Mesendoderm (in vitro differentiated cells): ENCODE measurements around the gene PRKAR2B.

Source experiments
- DNase-seq: peaks from one replicate; pipeline ENCODE4 v3.0.0; 2013
- H2AK5ac ChIP-seq: 2 replicates; pipeline ENCODE4 v1.6.1; 2013; ENCODE audit warnings: low read length, inconsistent platforms
- H2BK120ac ChIP-seq: 2 replicates; pipeline ENCODE4 v1.6.1; 2013; ENCODE audit warnings: low read depth, mild to moderate bottlenecking, low read length, moderate library complexity, mixed read lengths
- H2BK15ac ChIP-seq: replicated peaks from 2 replicates; pipeline ENCODE4 v1.6.1; 2013; ENCODE audit warnings: low read depth, mild to moderate bottlenecking, moderate library complexity
- H2BK5ac ChIP-seq: 2 replicates; pipeline ENCODE4 v1.6.1; 2013; ENCODE audit warnings: low read length, inconsistent platforms
- H3K18ac ChIP-seq: 2 replicates; pipeline ENCODE4 v1.6.1; 2013; ENCODE audit warnings: mild to moderate bottlenecking, low read length, mixed read lengths
- H3K23ac ChIP-seq: one replicate; pipeline ENCODE4 v1.6.1; 2013; ENCODE audit warnings: low read length
- H3K27ac ChIP-seq: 2 replicates; pipeline ENCODE4 v1.5.1; 2013; ENCODE audit warnings: low read depth, mild to moderate bottlenecking, inconsistent platforms, low read length, moderate library complexity
- H3K27me3 ChIP-seq: 2 replicates; pipeline ENCODE4 v1.6.1; 2013; ENCODE audit warnings: low read length, control low read depth, mild to moderate bottlenecking, inconsistent platforms; ENCODE audit not compliant: insufficient read depth, poor library complexity
- H3K36me3 ChIP-seq: 2 replicates; pipeline ENCODE4 v1.6.1; 2013; ENCODE audit warnings: low read length, inconsistent platforms; ENCODE audit not compliant: control insufficient read depth, insufficient read depth
- H3K4ac ChIP-seq: one replicate; pipeline ENCODE4 v1.6.1; 2013; ENCODE audit warnings: low read depth, mild to moderate bottlenecking, low read length, moderate library complexity
- H3K4me1 ChIP-seq: 2 replicates; pipeline ENCODE4 v1.6.1; 2013; ENCODE audit warnings: low read depth, low read length, inconsistent platforms; ENCODE audit not compliant: control insufficient read depth
- H3K4me2 ChIP-seq: 2 replicates; pipeline ENCODE4 v1.6.1; 2013; ENCODE audit warnings: low read length
- H3K4me3 ChIP-seq: 2 replicates; pipeline ENCODE4 v1.5.1; 2013; ENCODE audit warnings: mild to moderate bottlenecking, low read length
- H3K56ac ChIP-seq: one replicate; pipeline ENCODE4 v1.6.1; 2013; ENCODE audit warnings: low read length
- H3K79me1 ChIP-seq: 2 replicates; pipeline ENCODE4 v1.6.1; 2013; ENCODE audit warnings: low read length, inconsistent platforms
- H3K79me2 ChIP-seq: 2 replicates; pipeline ENCODE4 v1.6.1; 2013; ENCODE audit warnings: mild to moderate bottlenecking, low read length; ENCODE audit not compliant: control insufficient read depth, insufficient read depth
- H3K9ac ChIP-seq: 2 replicates; pipeline ENCODE4 v1.6.1; 2013; ENCODE audit warnings: low read length, inconsistent platforms
- H4K5ac ChIP-seq: one replicate; pipeline ENCODE4 v1.6.1; 2013; ENCODE audit warnings: low read length
- H4K8ac ChIP-seq: one replicate; pipeline ENCODE4 v1.6.1; 2013; ENCODE audit warnings: low read depth, mild to moderate bottlenecking, control low read depth, low read length, moderate library complexity
- WGBS: extraction: QIAGEN DNeasy Blood & Tissue Kit; methylation state at CpG from one replicate; pipeline ENCODE4 v1.1.7; 2013; ENCODE audit warnings: low lambda C conversion rate, missing lambda C conversion rate; ENCODE audit not compliant: insufficient coverage; ENCODE audit errors: extremely low coverage; 5-methylcytosine and 5-hydroxymethylcytosine counted together

The PRKAR2B gene

GRCh38 chr7:107161415-107161814, 116.9 kb downstream of the PRKAR2B start:
- H3K4me1 ChIP-seq = no peaks in the 10 kb centered on the region
- H3K79me2 ChIP-seq = no peaks in the 10 kb centered on the region
- no peaks in the 10 kb centered on the region for H3K79me1 ChIP-seq
- H3K4ac ChIP-seq = no peak overlapping the region
- no peaks in the 10 kb centered on the region for H3K27me3 ChIP-seq
- no peak overlapping the region for H4K5ac ChIP-seq
- H3K56ac ChIP-seq = no peak overlapping the region
- no CpG with 5 or more reads among the region's 3 CpGs for WGBS
- H2BK15ac ChIP-seq = no peak overlapping the region
- no peak overlapping the region for H3K4me3 ChIP-seq
- no peak overlapping the region for H3K4me2 ChIP-seq
- H2BK120ac ChIP-seq = no peak overlapping the region
- DNase-seq = no peak
- no peaks in the 10 kb centered on the region for H3K36me3 ChIP-seq
- no peak overlapping the region for H2BK5ac ChIP-seq
- H3K9ac ChIP-seq = no peak overlapping the region
- no peak overlapping the region for H3K18ac ChIP-seq
- no peak overlapping the region for H4K8ac ChIP-seq
- H3K27ac ChIP-seq = no peak overlapping the region
- no peak overlapping the region for H3K23ac ChIP-seq
- H2AK5ac ChIP-seq = no peak overlapping the region

GRCh38 chr7:107162475-107162874, 118.0 kb downstream of the PRKAR2B start:
- H3K18ac ChIP-seq = no peak overlapping the region
- no peak overlapping the region for H4K8ac ChIP-seq
- H2AK5ac ChIP-seq = no peak overlapping the region
- no peaks in the 10 kb centered on the region for H3K4me1 ChIP-seq
- H3K4ac ChIP-seq = no peak overlapping the region
- H3K4me2 ChIP-seq = no peak overlapping the region
- no peaks in the 10 kb centered on the region for H3K79me2 ChIP-seq
- no peak overlapping the region for H4K5ac ChIP-seq
- no peak overlapping the region for H3K56ac ChIP-seq
- H3K23ac ChIP-seq = no peak overlapping the region
- H3K9ac ChIP-seq = no peak overlapping the region
- H3K27me3 ChIP-seq = no peaks in the 10 kb centered on the region
- no peak overlapping the region for H3K27ac ChIP-seq
- no peak for DNase-seq
- no peak overlapping the region for H2BK120ac ChIP-seq
- H3K4me3 ChIP-seq = no peak overlapping the region
- no peaks in the 10 kb centered on the region for H3K36me3 ChIP-seq
- H2BK5ac ChIP-seq = no peak overlapping the region
- H3K79me1 ChIP-seq = no peaks in the 10 kb centered on the region
- no CpG with 5 or more reads among the region's 5 CpGs for WGBS
- no peak overlapping the region for H2BK15ac ChIP-seq

GRCh38 chr7:107164092-107164491, 119.6 kb downstream of the PRKAR2B start:
- Histone ChIP-seq H3K4me3 (no peak overlapping the region), H3K36me3 (no peaks in the 10 kb centered on the region), H3K9ac (no peak overlapping the region), H3K4me2 (no peak overlapping the region), H2BK15ac (no peak overlapping the region), H2BK120ac (no peak overlapping the region), H3K79me1 (no peaks in the 10 kb centered on the region), H3K4ac (no peak overlapping the region), H3K27ac (no peak overlapping the region), H3K79me2 (no peaks in the 10 kb centered on the region), H3K4me1 (no peaks in the 10 kb centered on the region), H2BK5ac (no peak overlapping the region), H2AK5ac (no peak overlapping the region), H3K27me3 (no peaks in the 10 kb centered on the region), H3K56ac (no peak overlapping the region), H4K5ac (no peak overlapping the region), H3K18ac (no peak overlapping the region), H4K8ac (no peak overlapping the region), H3K23ac (no peak overlapping the region)
- DNase-seq = no peak
- WGBS = no CpG with 5 or more reads among the region's 2 CpGs

DNA sequence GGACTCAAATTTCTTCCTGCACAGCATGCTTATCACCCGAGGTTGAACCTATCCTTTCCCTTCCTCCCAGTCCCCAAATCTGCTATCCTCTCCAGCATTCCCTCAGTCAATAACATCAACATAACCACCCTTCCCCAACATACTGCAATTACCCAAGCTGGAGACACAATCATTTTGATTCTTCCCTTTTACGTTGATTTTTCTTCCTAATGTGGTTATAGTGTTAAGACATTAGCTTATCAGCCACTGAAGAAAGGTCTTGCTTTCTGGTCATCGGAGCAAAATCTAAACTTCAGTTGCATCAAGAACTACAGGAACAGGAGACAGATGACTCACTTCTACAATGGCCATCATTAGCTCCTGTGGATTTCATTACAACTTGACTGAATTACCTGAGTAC, 120.8 kb downstream of the PRKAR2B start:
- H2BK15ac ChIP-seq = no peak overlapping the region
- H3K9ac ChIP-seq = no peak overlapping the region
- no peaks in the 10 kb centered on the region for H3K4me1 ChIP-seq
- H3K79me2 ChIP-seq = no peaks in the 10 kb centered on the region
- peak; percentile 36 for DNase-seq
- H2AK5ac ChIP-seq = no peak overlapping the region
- H3K4me2 ChIP-seq = no peak overlapping the region
- WGBS = no CpG with 5 or more reads among the region's 3 CpGs
- H3K27ac ChIP-seq = no peak overlapping the region
- H3K18ac ChIP-seq = no peak overlapping the region
- H3K27me3 ChIP-seq = no peaks in the 10 kb centered on the region
- H3K56ac ChIP-seq = no peak overlapping the region
- H2BK120ac ChIP-seq = no peak overlapping the region
- H4K5ac ChIP-seq = no peak overlapping the region
- no peak overlapping the region for H3K4ac ChIP-seq
- H3K4me3 ChIP-seq = no peak overlapping the region
- no peak overlapping the region for H3K23ac ChIP-seq
- H4K8ac ChIP-seq = no peak overlapping the region
- H3K36me3 ChIP-seq = no peaks in the 10 kb centered on the region
- H3K79me1 ChIP-seq = no peaks in the 10 kb centered on the region
- H2BK5ac ChIP-seq = no peak overlapping the region

GRCh38 chr7:107166736-107167426, 122.4 kb downstream of the PRKAR2B start:
- Histone ChIP-seq H3K79me2 (peaks cover 8% of the 10 kb centered on the region), H3K4me1 (no peaks in the 10 kb centered on the region), H2BK15ac (no peak overlapping the region), H3K4me3 (no peak overlapping the region), H2BK120ac (no peak overlapping the region), H4K5ac (no peak overlapping the region), H3K79me1 (no peaks in the 10 kb centered on the region), H2BK5ac (no peak overlapping the region), H3K27ac (no peak overlapping the region), H3K27me3 (no peaks in the 10 kb centered on the region), H3K4me2 (no peak overlapping the region), H3K4ac (no peak overlapping the region), H3K9ac (no peak overlapping the region), H4K8ac (no peak overlapping the region), H3K18ac (no peak overlapping the region), H3K56ac (no peak overlapping the region), H3K36me3 (no peaks in the 10 kb centered on the region), H3K23ac (no peak overlapping the region), H2AK5ac (no peak overlapping the region)
- DNase-seq = no peak
- no CpG with 5 or more reads among the region's 5 CpGs for WGBS
